C4-2B (cell line): ENCODE data around the gene DKK1.
"Not testable (repeated sequence)": the region's sequence is repeated elsewhere in the genome, so short reads cannot be mapped to it uniquely, and the experiment has no call there.

ENCODE experiments used
- H3K27ac ChIP-seq: fragments of 450-650 bp; 2 replicates; pipeline ENCODE4 v1.5.1; 2017
- ZFX ChIP-seq: fragments of 450-650 bp; IDR thresholded peaks from 2 replicates; pipeline ENCODE4 v1.6.1; 2017
- TF ChIP-seq, protein P1 (sequence below): fragments of 450-650 bp; conservative IDR thresholded peaks from 2 replicates; pipeline ENCODE4 v1.5.1; 2017; ENCODE audit warnings: mild to moderate bottlenecking

DKK1 gene

GRCh38 chr10:52348037-52348564 is 34.0 kb downstream of the DKK1 start:
- TF ChIP-seq ZFX = no peak
- TF ChIP-seq, protein P1, sequence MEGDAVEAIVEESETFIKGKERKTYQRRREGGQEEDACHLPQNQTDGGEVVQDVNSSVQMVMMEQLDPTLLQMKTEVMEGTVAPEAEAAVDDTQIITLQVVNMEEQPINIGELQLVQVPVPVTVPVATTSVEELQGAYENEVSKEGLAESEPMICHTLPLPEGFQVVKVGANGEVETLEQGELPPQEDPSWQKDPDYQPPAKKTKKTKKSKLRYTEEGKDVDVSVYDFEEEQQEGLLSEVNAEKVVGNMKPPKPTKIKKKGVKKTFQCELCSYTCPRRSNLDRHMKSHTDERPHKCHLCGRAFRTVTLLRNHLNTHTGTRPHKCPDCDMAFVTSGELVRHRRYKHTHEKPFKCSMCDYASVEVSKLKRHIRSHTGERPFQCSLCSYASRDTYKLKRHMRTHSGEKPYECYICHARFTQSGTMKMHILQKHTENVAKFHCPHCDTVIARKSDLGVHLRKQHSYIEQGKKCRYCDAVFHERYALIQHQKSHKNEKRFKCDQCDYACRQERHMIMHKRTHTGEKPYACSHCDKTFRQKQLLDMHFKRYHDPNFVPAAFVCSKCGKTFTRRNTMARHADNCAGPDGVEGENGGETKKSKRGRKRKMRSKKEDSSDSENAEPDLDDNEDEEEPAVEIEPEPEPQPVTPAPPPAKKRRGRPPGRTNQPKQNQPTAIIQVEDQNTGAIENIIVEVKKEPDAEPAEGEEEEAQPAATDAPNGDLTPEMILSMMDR = no peak
- no peak overlapping the region for H3K27ac ChIP-seq

DNA sequence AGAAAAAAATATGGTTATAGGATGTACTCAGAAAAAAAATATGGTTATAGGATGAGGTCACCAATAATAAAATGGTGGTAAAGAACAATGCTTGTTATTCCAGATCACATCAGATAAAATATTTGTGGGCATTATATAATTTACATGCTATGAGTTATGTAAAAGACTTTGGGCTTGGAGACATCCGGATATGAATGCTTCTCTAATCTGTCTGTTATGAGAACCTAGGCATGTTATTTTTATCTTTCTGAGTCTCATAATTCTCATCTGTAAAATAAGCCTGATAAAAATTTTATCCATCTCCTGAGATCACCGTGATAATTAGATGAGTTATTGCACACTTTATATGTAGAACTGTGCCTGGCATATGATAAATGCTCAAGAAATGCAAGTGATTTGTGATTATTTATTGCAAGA is 37.8 kb downstream of the DKK1 start:
- TF ChIP-seq, protein P1 = no peak
- no peak for TF ChIP-seq ZFX
- no peak overlapping the region for H3K27ac ChIP-seq

- no peak for TF ChIP-seq ZFX
- TF ChIP-seq, protein P1 = no peak
- no peak overlapping the region for H3K27ac ChIP-seq
Observed at GRCh38 chr10:52353205-52353604, 39.1 kb downstream of the DKK1 start.

- no peak for TF ChIP-seq ZFX
- TF ChIP-seq, protein P1 = no peak
- no peak overlapping the region for H3K27ac ChIP-seq
Observed at GRCh38 chr10:52353960-52354394, 39.9 kb downstream of the DKK1 start.

DNA sequence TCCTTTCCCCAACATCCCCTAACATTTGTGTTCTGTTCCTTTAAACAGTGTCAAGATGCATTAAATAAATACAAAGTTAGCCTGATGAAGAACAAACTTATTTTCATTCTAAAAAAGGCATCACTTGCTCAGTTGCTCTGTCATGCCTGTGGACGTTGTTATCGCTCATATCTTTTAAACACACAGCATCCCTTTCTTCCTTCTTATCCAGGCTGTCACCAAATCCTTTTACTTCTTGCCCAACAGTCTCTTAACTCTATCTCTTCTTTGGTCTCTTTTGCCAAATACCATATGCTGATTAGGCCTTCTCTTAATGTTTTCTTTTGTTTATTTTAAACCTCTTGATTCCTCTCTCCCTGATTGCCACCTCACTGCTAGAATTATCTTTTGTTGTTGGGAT is 43.9 kb downstream of the DKK1 start:
- no peak overlapping the region for H3K27ac ChIP-seq
- no peak for TF ChIP-seq ZFX
- TF ChIP-seq, protein P1 = no peak

DNA sequence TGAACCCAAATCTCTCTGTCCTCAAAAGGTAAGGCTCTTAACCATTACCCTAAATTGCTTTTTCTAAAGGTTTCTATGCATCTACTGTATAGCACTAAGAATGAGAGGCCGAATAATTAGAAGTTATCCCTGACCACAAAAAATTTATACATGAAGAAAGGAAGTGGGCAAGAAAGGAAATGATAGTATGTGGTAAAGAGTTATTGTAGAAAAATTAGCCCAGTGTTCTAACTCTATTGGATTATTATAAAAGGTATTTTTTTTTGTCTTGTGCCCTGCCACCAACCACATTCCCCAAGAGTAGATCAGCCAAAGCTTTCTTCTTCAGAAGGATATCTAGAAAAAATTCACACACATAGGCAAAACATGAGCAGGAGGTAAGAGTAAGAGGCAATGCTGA is 45.4 kb downstream of the DKK1 start:
- TF ChIP-seq, protein P1 = no peak
- no peak for TF ChIP-seq ZFX

GRCh38 chr10:52365547-52366432 is 51.7 kb downstream of the DKK1 start:
- H3K27ac ChIP-seq = not testable (repeated sequence)

More for the DNA sequence above, 45.4 kb downstream of the DKK1 start:
- no peak overlapping the region for H3K27ac ChIP-seq
